ENCODE results near the gene YIPF3.
"Not testable (repeated sequence)": the region's sequence is repeated elsewhere in the genome, so short reads cannot be mapped to it uniquely, and the experiment has no call there.

Gene YIPF3

DNA sequence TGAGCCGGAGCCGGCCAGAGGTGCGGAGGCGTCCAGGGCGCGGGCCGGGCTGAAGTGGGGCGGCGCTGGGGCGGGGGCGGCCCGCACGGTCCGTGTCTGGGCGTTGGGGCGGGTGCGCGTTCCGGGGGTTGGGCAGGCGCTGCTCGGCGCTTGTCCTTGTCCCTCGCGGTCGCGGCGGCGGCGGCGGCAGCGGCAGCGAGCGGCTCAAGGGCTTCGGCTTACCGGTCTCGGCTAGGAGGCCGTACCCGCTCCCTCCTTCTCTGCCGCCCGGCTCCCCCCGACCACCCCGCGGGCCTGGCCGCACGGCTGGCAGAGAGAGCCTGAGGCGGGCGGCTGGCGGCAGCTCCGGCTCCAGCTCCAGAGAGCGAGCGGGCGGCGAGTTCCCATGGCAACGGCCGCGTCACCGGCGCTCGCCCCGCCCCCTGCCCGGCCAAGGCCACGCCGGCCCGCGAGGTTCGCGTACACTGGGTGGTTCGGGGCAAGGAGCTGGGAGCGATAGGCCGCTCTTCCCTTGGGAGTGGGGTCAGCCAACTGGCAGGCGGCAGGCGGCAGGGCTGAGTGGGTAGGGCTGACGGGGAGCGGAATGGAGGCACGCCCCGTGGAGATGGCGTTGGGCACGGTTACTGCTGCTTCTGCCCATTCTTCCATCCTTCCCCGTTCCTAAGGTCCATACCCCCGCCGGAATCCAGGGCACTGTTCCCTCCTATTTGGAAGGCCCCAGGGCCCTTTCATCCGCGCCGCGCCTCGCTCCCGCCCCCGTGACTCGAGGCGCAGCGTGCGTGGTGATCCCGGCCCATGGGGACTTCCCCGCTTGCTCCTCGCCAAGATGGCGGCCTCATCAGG lies 6.5 kb downstream of the YIPF3 start, which contains the start of gene LRRC73:
TSS of gene LRRC73 (minus strand) at position 363 of the 843 bp plus-strand sequence. CDS start 561 bp downstream, outside the sequence.
- in situ Hi-C loops (cut with MboI; ENCODE audit: low sequenced_read_pairs) = loop anchor here (10.0 kb wide), 1 partner anchor 255 kb away; no protein-coding TSS in a partner anchor

DNA sequence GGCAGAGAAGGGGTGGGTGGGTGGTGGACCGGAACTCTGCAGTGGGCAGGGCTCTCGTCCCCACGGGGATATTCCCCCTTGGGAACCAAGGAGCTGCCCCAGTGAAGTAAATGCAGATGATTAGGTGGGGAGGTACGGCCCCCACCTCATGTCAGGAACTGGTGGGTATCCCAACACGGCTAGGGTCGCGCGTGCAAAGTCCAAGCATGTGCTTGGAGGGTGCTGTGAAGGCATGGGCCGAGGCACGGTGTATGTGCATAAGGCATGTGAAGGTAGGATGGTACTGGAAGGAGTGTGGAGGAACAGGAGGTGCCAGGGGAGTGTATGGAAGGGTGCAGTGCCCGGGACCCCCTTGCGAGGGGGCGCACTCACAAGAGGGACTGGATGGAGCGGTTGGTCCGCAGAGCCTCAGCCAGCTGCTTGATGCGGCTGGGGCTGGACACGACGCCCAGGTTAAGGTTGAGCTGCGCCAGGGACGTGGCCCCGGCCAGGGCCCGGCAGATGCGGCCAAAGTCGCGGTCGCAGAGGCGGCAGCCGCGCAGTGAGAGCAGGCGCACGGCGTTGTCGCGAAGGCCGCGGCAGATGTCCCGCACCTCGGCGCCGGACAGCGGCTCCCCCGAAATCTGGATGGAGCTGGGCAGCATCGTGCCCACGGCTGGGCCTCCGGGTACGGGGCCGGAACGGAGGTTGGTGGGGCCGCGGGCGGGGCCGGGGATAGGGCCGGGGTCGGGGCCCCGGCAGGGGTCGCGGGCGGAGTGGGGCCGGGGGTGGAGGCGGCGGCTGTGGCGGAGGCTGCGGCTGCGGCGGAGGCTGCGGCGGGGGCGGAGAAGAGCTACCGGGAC lies 7.4 kb downstream of the YIPF3 start:
- in situ Hi-C loops (cut with MboI; ENCODE audit: low sequenced_read_pairs) = loop anchor here (10.0 kb wide), 1 partner anchor 255 kb away; no protein-coding TSS in a partner anchor

DNA sequence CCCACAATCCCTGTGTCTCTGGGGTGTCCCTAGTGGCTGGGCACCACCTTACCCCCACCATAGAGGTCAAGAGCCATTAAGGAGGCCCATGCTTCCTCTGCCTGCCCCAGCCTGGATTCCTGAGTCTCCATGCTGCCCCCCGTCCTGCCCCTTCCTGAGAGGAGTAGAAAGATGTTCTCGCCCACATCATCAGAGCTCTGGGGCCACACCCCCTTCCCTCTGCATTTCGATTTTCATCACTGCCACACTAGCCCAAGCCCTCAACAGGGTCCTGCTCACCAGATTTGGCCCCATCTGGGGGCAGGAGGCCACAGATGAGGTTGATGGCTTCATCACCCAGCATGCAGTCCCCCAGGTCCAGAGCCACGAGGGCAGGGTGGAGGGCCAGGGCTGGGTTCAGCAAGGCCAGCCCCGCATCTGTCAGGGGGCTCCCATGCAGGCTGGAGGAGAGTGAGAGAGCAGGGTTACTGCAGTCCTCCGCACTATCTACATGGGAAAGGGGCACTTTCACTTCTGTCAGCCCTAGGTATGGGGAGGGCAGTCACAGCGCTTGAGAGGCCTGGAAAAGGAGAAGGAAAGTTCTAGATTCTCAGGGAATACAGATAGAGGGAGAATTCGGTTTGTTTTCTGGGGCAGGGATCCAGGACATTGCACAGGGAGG lies 8.1 kb downstream of the YIPF3 start:
- in situ Hi-C loops (cut with MboI; ENCODE audit: low sequenced_read_pairs) = loop anchor here (10.0 kb wide), 1 partner anchor 254 kb away; no protein-coding TSS in a partner anchor

DNA sequence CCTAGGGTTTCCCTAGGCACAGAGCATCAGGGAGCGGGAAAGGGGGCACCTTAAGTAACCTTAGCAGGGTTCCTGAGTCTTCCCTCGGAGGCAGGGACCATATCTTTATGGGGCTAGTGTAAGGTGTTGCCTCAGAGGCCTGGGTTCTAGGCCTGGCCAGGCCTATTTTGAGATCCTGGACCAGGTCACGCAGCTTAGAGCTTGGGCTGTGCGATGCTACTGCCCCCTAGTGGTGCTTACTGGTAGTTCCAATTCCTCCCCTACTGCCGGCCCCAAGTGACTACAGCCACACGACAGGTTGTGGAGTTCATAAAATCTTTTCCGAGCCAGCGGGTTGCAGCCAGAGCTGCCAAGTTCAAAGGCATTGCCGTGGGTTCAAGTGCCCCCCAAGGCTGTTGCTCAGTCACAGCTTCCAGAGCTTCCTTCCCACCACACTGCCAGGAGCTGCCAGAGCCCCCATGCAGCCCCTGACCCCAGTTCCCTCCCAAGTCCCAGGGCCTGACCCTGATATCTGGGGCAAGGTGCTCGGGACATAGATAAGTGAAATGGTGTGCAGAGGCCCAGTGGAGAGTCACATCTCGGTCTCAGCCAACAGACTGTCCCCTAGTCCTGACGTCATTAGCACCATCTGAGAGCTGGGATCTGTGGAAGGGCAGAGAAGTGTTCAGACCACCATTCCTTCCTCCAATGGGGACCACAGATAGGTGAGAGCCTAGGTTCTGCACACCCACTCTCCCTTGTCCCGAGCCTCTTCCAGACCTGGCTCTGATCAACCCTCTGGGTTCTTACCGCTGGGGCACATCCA lies 9.9 kb downstream of the YIPF3 start:
- in situ Hi-C loops (cut with MboI; ENCODE audit: low sequenced_read_pairs) = loop anchor here (10.0 kb wide), 1 partner anchor 252 kb away; no protein-coding TSS in a partner anchor

DNA sequence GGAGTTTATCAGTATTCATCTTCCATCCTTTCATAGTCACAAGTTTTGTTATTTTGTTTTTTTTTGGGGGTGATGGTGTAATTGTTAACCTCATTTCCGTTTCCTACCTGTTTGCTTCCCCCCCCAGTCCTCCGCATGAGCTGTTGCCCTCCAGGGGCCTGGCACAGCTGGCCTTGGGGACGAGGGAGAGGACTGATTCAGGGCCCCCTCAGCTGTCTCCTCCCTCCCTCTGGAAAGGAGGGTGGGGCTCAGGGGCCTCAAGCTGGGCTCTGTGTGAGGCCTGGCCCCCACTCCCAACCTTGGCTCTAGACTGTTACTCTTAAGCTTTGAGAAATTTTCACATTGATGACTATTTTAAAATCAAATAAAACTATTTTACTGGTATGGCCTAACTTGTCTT lies 10.6 kb downstream of the YIPF3 start:
- in situ Hi-C loops (cut with MboI; ENCODE audit: low sequenced_read_pairs) = loop anchor here (10.0 kb wide), 1 partner anchor 251 kb away; no protein-coding TSS in a partner anchor

DNA sequence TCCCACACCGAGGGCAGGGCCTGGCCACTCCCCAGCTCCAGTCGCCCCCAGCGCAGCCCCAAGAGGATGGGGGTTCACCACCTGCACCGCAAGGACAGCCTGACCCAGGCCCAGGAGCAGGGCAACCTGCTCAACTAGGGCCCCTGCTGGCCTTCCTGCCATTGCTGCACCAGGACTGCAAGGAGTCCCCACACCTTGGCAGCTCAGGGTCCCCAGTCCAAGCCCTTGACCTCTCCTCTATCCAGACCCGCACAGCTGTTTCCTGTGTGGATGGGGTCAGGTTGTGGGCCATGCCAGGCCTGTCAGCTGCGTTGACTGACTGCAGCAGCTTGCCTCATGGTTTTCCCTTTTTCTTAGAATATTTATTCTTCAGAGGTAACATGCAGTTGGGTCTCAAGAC lies 11.0 kb downstream of the YIPF3 start:
- in situ Hi-C loops (cut with MboI; ENCODE audit: low sequenced_read_pairs) = loop anchor here (10.0 kb wide), 1 partner anchor 251 kb away; no protein-coding TSS in a partner anchor

DNA sequence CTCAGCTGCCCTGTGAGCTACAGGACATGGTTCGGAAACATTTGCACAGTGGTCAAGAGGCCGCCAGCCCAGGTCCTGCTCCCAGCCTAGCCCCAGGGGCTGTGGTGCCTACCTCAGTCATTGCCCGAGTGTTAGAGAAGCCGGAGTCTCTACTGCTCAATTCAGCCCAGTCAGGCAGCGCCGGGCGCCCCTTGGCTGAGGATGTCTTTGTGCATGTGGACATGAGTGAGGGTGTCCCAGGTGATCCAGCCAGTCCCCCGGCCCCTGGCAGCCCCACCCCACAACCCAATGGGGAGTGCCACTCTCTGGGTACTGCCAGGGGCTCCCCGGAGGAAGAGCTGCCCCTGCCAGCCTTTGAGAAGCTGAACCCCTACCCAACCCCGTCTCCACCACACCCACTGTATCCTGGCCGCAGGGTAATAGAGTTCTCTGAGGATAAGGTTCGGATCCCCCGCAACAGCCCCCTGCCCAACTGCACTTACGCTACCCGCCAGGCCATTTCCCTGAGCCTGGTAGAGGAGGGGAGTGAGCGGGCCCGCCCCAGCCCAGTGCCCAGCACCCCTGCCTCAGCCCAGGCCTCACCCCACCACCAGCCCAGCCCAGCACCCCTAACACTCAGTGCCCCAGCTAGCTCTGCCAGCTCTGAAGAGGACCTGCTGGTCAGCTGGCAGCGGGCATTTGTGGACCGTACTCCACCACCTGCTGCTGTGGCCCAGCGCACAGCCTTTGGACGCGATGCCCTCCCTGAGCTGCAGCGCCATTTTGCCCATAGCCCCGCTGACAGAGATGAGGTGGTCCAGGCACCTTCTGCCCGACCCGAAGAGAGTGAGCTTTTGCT lies 11.8 kb downstream of the YIPF3 start:
- in situ Hi-C loops (cut with MboI; ENCODE audit: low sequenced_read_pairs) = loop anchor here (10.0 kb wide), 1 partner anchor 250 kb away; no protein-coding TSS in a partner anchor

DNA sequence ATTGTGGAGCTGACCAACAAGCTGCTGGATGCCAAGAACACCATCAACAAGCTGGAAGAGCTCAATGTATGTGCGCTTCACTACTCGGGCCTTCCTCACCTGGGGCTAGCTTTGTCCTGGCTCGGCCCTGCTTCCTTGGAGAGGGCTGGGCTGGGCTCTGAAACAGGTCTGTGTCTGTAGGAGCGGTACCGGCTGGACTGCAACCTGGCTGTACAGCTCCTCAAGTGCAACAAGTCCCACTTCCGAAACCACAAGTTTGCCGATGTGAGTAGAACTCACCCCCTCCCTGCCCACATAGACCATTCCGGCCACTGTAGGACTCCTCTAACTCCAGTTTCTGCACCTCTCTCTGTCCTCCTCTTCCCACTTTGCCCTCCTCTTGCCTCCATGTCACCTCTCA lies 13.3 kb downstream of the YIPF3 start:
- in situ Hi-C loops (cut with MboI; ENCODE audit: low sequenced_read_pairs) = loop anchor here (10.0 kb wide), 1 partner anchor 249 kb away; no protein-coding TSS in a partner anchor

DNA sequence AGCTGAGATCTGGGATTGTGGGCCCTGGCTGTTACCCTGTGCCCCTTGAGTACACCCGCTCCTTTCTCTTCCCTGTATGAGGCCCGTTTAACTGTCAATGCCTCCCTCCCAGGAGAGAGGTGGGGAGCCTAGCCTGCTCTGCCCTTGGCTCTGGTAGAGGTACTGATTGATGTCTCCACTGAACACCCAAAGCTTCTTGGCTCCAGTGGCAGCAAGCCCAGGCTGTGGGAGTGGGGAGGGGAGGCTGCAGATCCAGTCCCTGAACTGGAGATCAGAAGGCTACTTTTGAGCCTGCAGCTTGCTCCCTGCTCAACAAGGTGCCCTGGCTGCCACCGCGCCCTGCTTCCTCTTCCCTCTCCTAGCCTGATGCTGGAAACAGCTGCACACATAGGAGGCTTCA lies 14.1 kb downstream of the YIPF3 start:
- in situ Hi-C loops (cut with MboI; ENCODE audit: low sequenced_read_pairs) = loop anchor here (10.0 kb wide), 1 partner anchor 248 kb away; no protein-coding TSS in a partner anchor

DNA sequence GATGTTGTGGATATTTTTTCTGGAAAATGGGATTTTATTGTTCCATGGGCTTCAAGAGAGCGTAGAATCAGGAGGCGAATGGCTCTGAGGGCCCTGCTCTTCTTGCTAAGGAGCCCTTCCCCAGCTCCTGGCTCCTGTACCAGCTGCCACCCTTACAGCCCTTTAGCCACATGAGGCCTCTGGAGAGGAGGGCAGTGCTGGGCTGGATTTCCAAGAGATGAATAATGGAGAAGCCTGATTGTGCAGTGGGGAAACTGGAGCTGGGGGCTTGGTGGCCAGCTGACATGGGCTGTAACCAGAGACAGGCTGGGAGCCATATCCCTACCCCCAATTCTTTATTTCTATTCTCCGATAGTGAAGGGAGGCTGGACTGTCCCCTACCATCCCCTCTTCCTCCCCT lies 15.8 kb downstream of the YIPF3 start:
- in situ Hi-C loops (cut with MboI; ENCODE audit: low sequenced_read_pairs) = loop anchor here (10.0 kb wide), 1 partner anchor 246 kb away; no protein-coding TSS in a partner anchor

DNA sequence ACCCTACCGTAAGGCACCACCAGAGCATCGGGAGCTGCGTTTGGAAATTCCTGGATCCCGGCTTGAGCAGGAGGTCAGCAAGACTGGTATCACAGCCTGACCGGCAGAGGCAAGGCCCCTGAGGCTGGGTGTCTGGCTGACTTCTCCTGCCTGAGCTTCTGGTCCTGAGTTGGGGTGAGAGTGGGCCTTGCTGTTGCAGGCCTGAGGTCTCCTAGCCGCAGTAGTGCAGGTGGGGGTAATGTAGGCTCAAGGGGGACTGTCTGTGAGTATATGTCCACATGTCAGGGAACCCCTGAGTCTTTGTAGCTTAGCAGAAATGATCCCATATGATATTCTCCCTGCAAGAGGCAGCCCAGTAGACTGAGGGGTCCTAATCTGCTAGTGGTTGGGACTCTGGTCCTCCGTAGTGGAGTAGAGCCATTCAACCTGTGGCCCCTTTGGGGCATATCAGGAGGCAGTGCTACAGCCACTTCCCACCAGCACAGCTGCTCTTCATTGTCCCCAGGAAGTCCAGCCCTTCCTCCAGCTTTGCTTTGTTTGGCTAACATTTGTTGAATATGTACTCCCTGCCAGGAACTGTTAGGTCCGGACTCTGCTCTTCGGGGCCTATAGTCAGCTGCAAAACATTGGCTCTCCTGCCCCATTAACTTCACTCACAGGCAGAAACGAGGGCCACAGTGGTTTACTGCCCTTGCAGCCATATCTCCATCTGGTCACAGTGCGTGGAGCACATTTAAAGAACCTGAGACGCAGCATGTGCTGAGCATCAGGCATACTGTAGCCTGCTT lies 17.5 kb downstream of the YIPF3 start:
- in situ Hi-C loops (cut with MboI; ENCODE audit: low sequenced_read_pairs) = no loop called here

DNA sequence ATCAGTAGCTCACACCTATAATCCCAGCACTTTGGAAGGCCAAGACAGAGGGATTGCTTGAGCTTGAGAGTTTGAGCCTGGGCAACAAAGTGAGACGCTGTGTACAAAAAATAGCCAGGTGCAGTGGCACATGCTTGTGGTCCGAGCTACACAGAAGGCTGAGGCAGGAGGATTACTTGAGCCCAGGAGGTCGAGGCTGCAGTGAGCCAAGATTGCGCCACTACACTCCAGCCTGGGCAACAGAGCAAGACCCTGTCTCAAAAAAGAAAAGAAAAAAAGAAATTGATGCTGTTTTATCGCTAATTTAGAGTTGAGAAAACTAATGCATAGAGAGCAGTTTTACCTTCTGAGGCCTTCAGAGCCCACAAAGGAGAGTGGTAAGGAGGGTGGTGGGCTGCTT lies 18.4 kb downstream of the YIPF3 start:
- in situ Hi-C loops (cut with MboI; ENCODE audit: low sequenced_read_pairs) = not testable (repeated sequence)

DNA sequence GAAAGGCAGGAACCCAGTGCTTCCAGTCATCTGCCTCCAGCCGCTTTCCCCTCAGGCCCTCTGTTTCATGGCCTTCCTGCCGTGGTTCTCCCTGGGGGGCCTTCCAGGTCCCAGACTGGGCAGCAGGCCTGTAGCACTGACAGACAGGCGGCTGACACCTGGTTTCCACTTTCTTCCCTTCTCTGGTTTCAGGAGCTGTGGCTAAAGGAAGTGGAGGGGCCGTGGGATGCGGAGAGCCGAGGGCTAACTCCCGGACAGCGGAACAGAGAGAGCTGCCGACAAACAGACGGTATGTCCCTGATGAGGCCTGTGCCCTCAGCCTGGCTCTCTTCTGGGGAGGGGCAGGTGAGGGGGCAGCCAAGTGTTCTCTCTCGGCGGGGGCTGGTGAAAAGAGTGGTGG lies 19.0 kb downstream of the YIPF3 start:
- in situ Hi-C loops (cut with MboI; ENCODE audit: low sequenced_read_pairs) = no loop called here

DNA sequence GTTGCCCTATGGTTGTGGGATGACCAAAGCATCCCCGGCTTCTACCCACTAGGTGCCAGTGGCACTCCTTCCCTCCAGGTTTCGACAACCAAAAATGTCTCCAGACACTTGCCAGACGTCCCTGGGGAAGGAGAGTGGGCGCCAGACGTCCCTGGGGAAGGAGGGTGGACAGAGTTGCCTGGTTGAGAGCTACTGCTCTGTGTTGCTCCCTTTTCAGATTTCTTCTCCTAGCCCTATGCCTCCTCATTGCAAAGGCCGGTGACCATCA lies 19.7 kb downstream of the YIPF3 start:
- in situ Hi-C loops (cut with MboI; ENCODE audit: low sequenced_read_pairs) = no loop called here

DNA sequence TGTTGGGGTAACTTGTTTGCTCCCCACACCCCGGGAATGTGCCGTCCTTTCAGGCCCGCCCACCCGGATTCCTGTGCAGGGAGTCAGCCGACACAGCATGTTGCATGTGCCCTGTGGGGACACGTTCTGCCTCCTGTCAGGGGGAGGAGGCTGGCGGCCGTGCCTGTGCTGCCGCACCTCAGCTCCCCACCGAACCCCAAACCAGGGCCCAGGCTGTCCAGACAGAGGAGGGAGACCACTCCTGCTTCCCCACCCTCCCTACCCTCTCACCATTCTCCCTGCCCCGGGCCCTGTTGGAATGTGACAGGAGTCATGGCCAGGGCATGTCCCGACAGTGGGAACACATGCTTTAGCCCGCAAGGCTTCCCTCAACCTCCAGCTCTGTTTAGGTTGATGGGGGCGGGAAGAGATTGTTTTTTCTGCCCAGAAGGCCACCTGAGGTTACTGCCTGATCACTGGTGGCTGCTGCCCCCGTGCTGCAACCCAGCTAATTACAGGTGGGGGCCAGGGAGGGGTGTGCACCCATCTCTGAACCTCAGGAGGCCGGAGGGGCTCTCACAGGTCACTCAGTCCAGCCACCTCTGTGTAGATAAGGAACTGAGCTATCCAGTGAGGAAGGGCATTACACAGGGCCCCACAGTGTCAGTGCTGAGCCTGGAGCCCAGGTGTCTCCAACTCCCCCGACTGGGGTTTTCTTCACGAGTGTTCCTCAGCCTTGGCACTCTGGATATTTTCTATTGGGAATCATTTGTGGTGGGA lies 20.2 kb downstream of the YIPF3 start:
- in situ Hi-C loops (cut with MboI; ENCODE audit: low sequenced_read_pairs) = no loop called here

DNA sequence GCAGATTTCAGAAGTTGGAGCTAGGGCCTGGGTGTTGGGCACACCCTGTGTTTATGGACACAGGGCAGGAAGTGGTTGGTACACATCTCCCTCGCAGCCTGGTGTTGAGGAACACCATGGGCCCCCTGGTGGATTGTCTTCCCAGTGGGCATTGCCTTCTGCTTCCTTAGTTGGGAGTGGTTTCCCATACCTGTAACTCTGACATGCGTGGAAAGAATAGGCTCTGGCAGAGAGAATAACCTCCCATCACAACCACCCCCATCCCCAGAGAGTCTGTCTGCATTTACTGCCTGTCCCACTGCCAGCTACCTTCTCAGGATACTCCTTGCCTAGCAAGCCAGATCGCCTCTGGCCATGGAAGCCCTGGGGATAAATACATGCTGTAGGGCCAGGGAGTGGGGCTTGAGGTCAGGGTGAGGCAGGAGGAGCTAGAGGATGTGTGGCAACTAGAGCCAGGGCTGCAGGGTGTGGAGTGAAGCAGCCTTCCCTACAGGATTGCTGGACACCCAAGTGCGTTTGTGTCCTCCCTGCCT lies 21.3 kb downstream of the YIPF3 start:
- in situ Hi-C loops (cut with MboI; ENCODE audit: low sequenced_read_pairs) = no loop called here

DNA sequence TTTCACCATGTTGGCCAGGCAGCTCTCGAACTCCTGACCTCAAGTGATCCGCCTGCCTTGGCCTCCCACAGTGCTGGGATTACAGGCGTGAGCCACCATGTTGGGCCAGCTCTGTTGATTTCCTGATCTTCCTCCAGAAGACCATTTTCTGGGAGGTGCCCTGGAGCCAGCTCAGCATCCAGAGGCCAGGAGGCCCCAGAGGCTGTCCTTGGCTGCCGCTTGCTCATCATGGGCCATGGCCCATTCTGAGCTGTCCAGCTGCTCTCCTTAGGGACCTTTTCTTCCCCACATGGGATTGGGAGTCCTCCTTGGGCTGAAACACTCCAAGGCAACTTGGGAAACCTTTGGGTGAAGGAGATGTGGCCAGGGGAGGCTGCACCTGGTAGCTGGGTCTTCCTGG lies 22.0 kb downstream of the YIPF3 start:
- in situ Hi-C loops (cut with MboI; ENCODE audit: low sequenced_read_pairs) = no loop called here

All from HL-60/S4 (cell line).